ENCODE measurements around the gene ZFAND6. TPM values are rescaled to one million over a fixed set of nuclear protein-coding genes. Genes with fewer than 3 reads are reported as not detected.

Gene ZFAND6
- total RNA-seq, 3 donors from 2014 or later (not counting 1 experiment from before 2014, with no cell fraction given), result 145 to 150 (median 148) TPM

GRCh38 chr15:80107204-80107603, 47.7 kb downstream of the ZFAND6 start:
- intact Hi-C loops (cut with micrococcal nuclease), result no loop called here
- no peaks in the 10 kb centered on the region for H3K9me3 ChIP-seq (ENCODE audit: control insufficient read depth, insufficient read depth, low read length)
- WGBS (ENCODE audit: insufficient coverage), result 92% methylated on average over 5 of the region's 6 CpGs
- Mint-ChIP-seq H3K9me3 (no peaks in the 10 kb centered on the region), H3K4me1 (peaks cover 53 to 64% of the 10 kb centered on the region in 2 donors), H3K4me3 (no peak overlapping the region), H3K36me3 (no peaks in the 10 kb centered on the region), H3K27me3 (ENCODE audit: low read depth in 2 of 2) (no peaks in the 10 kb centered on the region), H3K27ac (no peak overlapping the region)
- DNase-seq (no peak), ATAC-seq (no peak)
- H3K27me3 ChIP-seq (ENCODE audit: control insufficient read depth, insufficient read depth, low read length), result no peaks in the 10 kb centered on the region
- H3K4me1 ChIP-seq (ENCODE audit: control insufficient read depth, insufficient read depth, low read length), result no peaks in the 10 kb centered on the region
- H3K27ac ChIP-seq (ENCODE audit: low read length), result no peak overlapping the region
- peaks cover 4% of the 10 kb centered on the region for H3K36me3 ChIP-seq (ENCODE audit: control insufficient read depth, insufficient read depth, low read length)
- no peak for TF ChIP-seq CTCF (IDR thresholded peaks at IDR 0.05)
- H3K4me3 ChIP-seq (ENCODE audit: low read length), result no peak overlapping the region

- Mint-ChIP-seq H3K9me3 (no peaks in the 10 kb centered on the region), H3K4me1 (peaks cover 48 to 58% of the 10 kb centered on the region in 2 donors), H3K4me3 (no peak overlapping the region), H3K27me3 (ENCODE audit: low read depth in 2 of 2) (no peaks in the 10 kb centered on the region), H3K36me3 (no peaks in the 10 kb centered on the region), H3K27ac (no peak overlapping the region)
- Histone ChIP-seq H3K27me3 (ENCODE audit: control insufficient read depth, insufficient read depth, low read length) (no peaks in the 10 kb centered on the region), H3K9me3 (ENCODE audit: control insufficient read depth, insufficient read depth, low read length) (no peaks in the 10 kb centered on the region), H3K27ac (ENCODE audit: low read length) (no peak overlapping the region), H3K4me1 (ENCODE audit: control insufficient read depth, insufficient read depth, low read length) (no peaks in the 10 kb centered on the region), H3K4me3 (ENCODE audit: low read length) (no peak overlapping the region), H3K36me3 (ENCODE audit: control insufficient read depth, insufficient read depth, low read length) (peaks cover 4% of the 10 kb centered on the region)
- WGBS (ENCODE audit: insufficient coverage), result 88% methylated on average over 2 of the region's 3 CpGs
- DNase-seq, result no peak
- intact Hi-C loops (cut with micrococcal nuclease), result no loop called here
- no peak for ATAC-seq
- TF ChIP-seq CTCF (IDR thresholded peaks at IDR 0.05), result no peak
Observed at GRCh38 chr15:80107774-80108173, 48.3 kb downstream of the ZFAND6 start.

GRCh38 chr15:80109388-80109787, 49.9 kb downstream of the ZFAND6 start:
- no peak for DNase-seq
- intact Hi-C loops (cut with micrococcal nuclease), result no loop called here
- Mint-ChIP-seq H3K9me3 (no peaks in the 10 kb centered on the region), H3K4me1 (peaks cover 56 to 62% of the 10 kb centered on the region in 2 donors), H3K36me3 (no peaks in the 10 kb centered on the region), H3K4me3 (no peak overlapping the region), H3K27ac (peak overlapping the region in 1 of 2 donors; percentile 3), H3K27me3 (ENCODE audit: low read depth in 2 of 2) (no peaks in the 10 kb centered on the region)
- Histone ChIP-seq H3K9me3 (ENCODE audit: control insufficient read depth, insufficient read depth, low read length) (no peaks in the 10 kb centered on the region), H3K27me3 (ENCODE audit: control insufficient read depth, insufficient read depth, low read length) (no peaks in the 10 kb centered on the region), H3K4me1 (ENCODE audit: control insufficient read depth, insufficient read depth, low read length) (no peaks in the 10 kb centered on the region), H3K27ac (ENCODE audit: low read length) (no peak overlapping the region), H3K4me3 (ENCODE audit: low read length) (no peak overlapping the region), H3K36me3 (ENCODE audit: control insufficient read depth, insufficient read depth, low read length) (no peaks in the 10 kb centered on the region)
- no peak for TF ChIP-seq CTCF (IDR thresholded peaks at IDR 0.05)
- WGBS (ENCODE audit: insufficient coverage), result 66% methylated on average over 3 of the region's 3 CpGs
- ATAC-seq, result no peak

GRCh38 chr15:80110920-80111319, 51.4 kb downstream of the ZFAND6 start:
- intact Hi-C loops (cut with micrococcal nuclease), result no loop called here
- DNase-seq (no peak), ATAC-seq (no peak)
- Histone ChIP-seq H3K9me3 (ENCODE audit: control insufficient read depth, insufficient read depth, low read length) (no peaks in the 10 kb centered on the region), H3K36me3 (ENCODE audit: control insufficient read depth, insufficient read depth, low read length) (no peaks in the 10 kb centered on the region), H3K27ac (ENCODE audit: low read length) (no peak overlapping the region), H3K27me3 (ENCODE audit: control insufficient read depth, insufficient read depth, low read length) (no peaks in the 10 kb centered on the region), H3K4me1 (ENCODE audit: control insufficient read depth, insufficient read depth, low read length) (no peaks in the 10 kb centered on the region), H3K4me3 (ENCODE audit: low read length) (no peak overlapping the region)
- Mint-ChIP-seq H3K9me3 (no peaks in the 10 kb centered on the region), H3K4me1 (peaks cover 58 to 61% of the 10 kb centered on the region in 2 donors), H3K27me3 (ENCODE audit: low read depth in 2 of 2) (no peaks in the 10 kb centered on the region), H3K27ac (peak overlapping the region; percentile 3 to 43), H3K4me3 (no peak overlapping the region), H3K36me3 (no peaks in the 10 kb centered on the region)
- no peak for TF ChIP-seq CTCF (IDR thresholded peaks at IDR 0.05)
